ENCODE results near the gene MMAA.

The MMAA gene

DNA sequence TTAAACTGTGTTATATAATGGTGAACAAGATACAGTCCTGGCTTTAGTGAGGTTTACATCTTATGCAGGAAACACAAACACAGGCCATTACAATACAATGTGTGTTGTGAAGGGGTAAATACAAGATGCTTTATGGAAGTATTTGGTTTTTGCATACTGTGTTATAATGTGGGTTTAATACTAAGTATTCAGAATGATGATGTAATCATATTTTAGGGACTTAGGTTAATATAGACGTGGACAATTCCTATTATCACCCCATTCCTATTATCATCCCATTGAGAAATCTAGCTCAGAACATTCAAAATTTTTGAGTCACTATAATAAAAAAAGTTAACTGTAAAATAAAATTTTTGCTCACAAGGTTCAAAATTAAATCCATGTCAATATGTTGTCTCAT, 24.1 kb downstream of the MMAA start:
- Histone ChIP-seq H3K9me3 (ENCODE audit: insufficient read depth, low read length, severe bottlenecking) (no peaks in the 10 kb centered on the region), H3K27me3 (ENCODE audit: insufficient read depth, low read length, poor library complexity) (no peaks in the 10 kb centered on the region), H3K4me2 (ENCODE audit: insufficient read depth, low read length) (no peak overlapping the region), H3K27ac (ENCODE audit: low read length) (no peak overlapping the region), H3K4me1 (ENCODE audit: insufficient read depth, low read length) (no peaks in the 10 kb centered on the region), H3K36me3 (ENCODE audit: insufficient read depth, low read length) (peaks cover 22% of the 10 kb centered on the region; the same call in 1 of the 2 replicates), H4K20me1 (ENCODE audit: insufficient read depth, low read length) (no peaks in the 10 kb centered on the region; the same call in 1 of the 2 replicates), H2AFZ (ENCODE audit: low read depth, low read length) (no peak overlapping the region), H3K4me3 (ENCODE audit: low read depth in 1 of 2, low read length in 2 of 2) (no peak overlapping the region), H3K9ac (ENCODE audit: low read depth, low read length) (no peak overlapping the region), H3K79me2 (ENCODE audit: insufficient read depth, low read length) (no peaks in the 10 kb centered on the region)
- TF ChIP-seq, protein P1, sequence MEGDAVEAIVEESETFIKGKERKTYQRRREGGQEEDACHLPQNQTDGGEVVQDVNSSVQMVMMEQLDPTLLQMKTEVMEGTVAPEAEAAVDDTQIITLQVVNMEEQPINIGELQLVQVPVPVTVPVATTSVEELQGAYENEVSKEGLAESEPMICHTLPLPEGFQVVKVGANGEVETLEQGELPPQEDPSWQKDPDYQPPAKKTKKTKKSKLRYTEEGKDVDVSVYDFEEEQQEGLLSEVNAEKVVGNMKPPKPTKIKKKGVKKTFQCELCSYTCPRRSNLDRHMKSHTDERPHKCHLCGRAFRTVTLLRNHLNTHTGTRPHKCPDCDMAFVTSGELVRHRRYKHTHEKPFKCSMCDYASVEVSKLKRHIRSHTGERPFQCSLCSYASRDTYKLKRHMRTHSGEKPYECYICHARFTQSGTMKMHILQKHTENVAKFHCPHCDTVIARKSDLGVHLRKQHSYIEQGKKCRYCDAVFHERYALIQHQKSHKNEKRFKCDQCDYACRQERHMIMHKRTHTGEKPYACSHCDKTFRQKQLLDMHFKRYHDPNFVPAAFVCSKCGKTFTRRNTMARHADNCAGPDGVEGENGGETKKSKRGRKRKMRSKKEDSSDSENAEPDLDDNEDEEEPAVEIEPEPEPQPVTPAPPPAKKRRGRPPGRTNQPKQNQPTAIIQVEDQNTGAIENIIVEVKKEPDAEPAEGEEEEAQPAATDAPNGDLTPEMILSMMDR (IDR thresholded peaks at IDR 0.05; ENCODE audit: borderline replicate concordance, extremely low read depth, low read length, poor library complexity, severe bottlenecking) = no peak
- no peak for TF ChIP-seq EZH2 (IDR thresholded peaks at IDR 0.05; ENCODE audit: borderline replicate concordance, low read depth, low read length, severe bottlenecking)
- ATAC-seq (ENCODE audit: insufficient read depth, low read depth) (no peak), DNase-seq (no peak)

GRCh38 chr4:145644699-145645098, 25.5 kb downstream of the MMAA start:
- Histone ChIP-seq H3K79me2 (ENCODE audit: insufficient read depth, low read length) (no peaks in the 10 kb centered on the region), H4K20me1 (ENCODE audit: insufficient read depth, low read length) (no peaks in the 10 kb centered on the region), H3K27ac (ENCODE audit: low read length) (no peak overlapping the region), H3K4me2 (ENCODE audit: insufficient read depth, low read length) (no peak overlapping the region), H2AFZ (ENCODE audit: low read depth, low read length) (no peak overlapping the region), H3K9me3 (ENCODE audit: insufficient read depth, low read length, severe bottlenecking) (no peaks in the 10 kb centered on the region), H3K4me1 (ENCODE audit: insufficient read depth, low read length) (no peaks in the 10 kb centered on the region), H3K27me3 (ENCODE audit: insufficient read depth, low read length, poor library complexity) (no peaks in the 10 kb centered on the region), H3K9ac (ENCODE audit: low read depth, low read length) (no peak overlapping the region), H3K36me3 (ENCODE audit: insufficient read depth, low read length) (peaks cover 28% of the 10 kb centered on the region; the same call in 1 of the 2 replicates), H3K4me3 (ENCODE audit: low read depth in 1 of 2, low read length in 2 of 2) (no peak overlapping the region)
- no peak for TF ChIP-seq EZH2 (IDR thresholded peaks at IDR 0.05; ENCODE audit: borderline replicate concordance, low read depth, low read length, severe bottlenecking)
- TF ChIP-seq, protein P1 (IDR thresholded peaks at IDR 0.05; ENCODE audit: borderline replicate concordance, extremely low read depth, low read length, poor library complexity, severe bottlenecking) = no peak
- DNase-seq (no peak), ATAC-seq (ENCODE audit: insufficient read depth, low read depth) (no peak)

GRCh38 chr4:145656156-145656555, 37.0 kb downstream of the MMAA start:
- Histone ChIP-seq H3K9me3 (ENCODE audit: insufficient read depth, low read length, severe bottlenecking) (no peaks in the 10 kb centered on the region), H3K4me2 (ENCODE audit: insufficient read depth, low read length) (no peak overlapping the region), H3K79me2 (ENCODE audit: insufficient read depth, low read length) (no peaks in the 10 kb centered on the region), H3K4me3 (ENCODE audit: low read depth in 1 of 2, low read length in 2 of 2) (no peak overlapping the region), H3K9ac (ENCODE audit: low read depth, low read length) (no peak overlapping the region), H3K36me3 (ENCODE audit: insufficient read depth, low read length) (peaks cover 59% of the 10 kb centered on the region), H3K27me3 (ENCODE audit: insufficient read depth, low read length, poor library complexity) (no peaks in the 10 kb centered on the region), H4K20me1 (ENCODE audit: insufficient read depth, low read length) (no peaks in the 10 kb centered on the region), H2AFZ (ENCODE audit: low read depth, low read length) (no peak overlapping the region), H3K4me1 (ENCODE audit: insufficient read depth, low read length) (no peaks in the 10 kb centered on the region), H3K27ac (ENCODE audit: low read length) (no peak overlapping the region)
- no peak for TF ChIP-seq EZH2 (IDR thresholded peaks at IDR 0.05; ENCODE audit: borderline replicate concordance, low read depth, low read length, severe bottlenecking)
- TF ChIP-seq, protein P1 (IDR thresholded peaks at IDR 0.05; ENCODE audit: borderline replicate concordance, extremely low read depth, low read length, poor library complexity, severe bottlenecking) = no peak
- ATAC-seq (ENCODE audit: insufficient read depth, low read depth) (no peak), DNase-seq (no peak)

- Histone ChIP-seq H3K4me1 (ENCODE audit: insufficient read depth, low read length) (no peaks in the 10 kb centered on the region), H3K4me3 (ENCODE audit: low read depth in 1 of 2, low read length in 2 of 2) (no peak overlapping the region), H3K9ac (ENCODE audit: low read depth, low read length) (no peak overlapping the region), H3K79me2 (ENCODE audit: insufficient read depth, low read length) (no peaks in the 10 kb centered on the region), H2AFZ (ENCODE audit: low read depth, low read length) (no peak overlapping the region), H3K4me2 (ENCODE audit: insufficient read depth, low read length) (no peak overlapping the region), H3K9me3 (ENCODE audit: insufficient read depth, low read length, severe bottlenecking) (no peaks in the 10 kb centered on the region), H3K36me3 (ENCODE audit: insufficient read depth, low read length) (peaks cover 31% of the 10 kb centered on the region), H4K20me1 (ENCODE audit: insufficient read depth, low read length) (no peaks in the 10 kb centered on the region), H3K27ac (ENCODE audit: low read length) (no peak overlapping the region), H3K27me3 (ENCODE audit: insufficient read depth, low read length, poor library complexity) (no peaks in the 10 kb centered on the region)
- DNase-seq (no peak), ATAC-seq (ENCODE audit: insufficient read depth, low read depth) (no peak)
- TF ChIP-seq EZH2 (IDR thresholded peaks at IDR 0.05; ENCODE audit: borderline replicate concordance, low read depth, low read length, severe bottlenecking) = no peak
- TF ChIP-seq, protein P1 (IDR thresholded peaks at IDR 0.05; ENCODE audit: borderline replicate concordance, extremely low read depth, low read length, poor library complexity, severe bottlenecking) = no peak
Measured at GRCh38 chr4:145660064-145660463, 40.9 kb downstream of the MMAA start.

Measured in DND-41 (cell line).